ENCODE results near the gene PUSL1. TPM values are rescaled to one million over a fixed set of nuclear protein-coding genes. Genes with fewer than 3 reads are reported as not detected.

Gene PUSL1
- total RNA-seq, 1 experiment from 2014 or later, result 38.0 TPM

- no peak for DNase-seq
- H2AFZ ChIP-seq (ENCODE audit: low read length), result no peak overlapping the region
- no peak overlapping the region for H2BK12ac ChIP-seq (ENCODE audit: insufficient read length, low read depth, low read length)
- H4K20me1 ChIP-seq (ENCODE audit: control insufficient read depth, insufficient read depth, insufficient read length), result no peaks in the 10 kb centered on the region
- H2AK5ac ChIP-seq (ENCODE audit: insufficient read length, low read length), result no peak overlapping the region
- no peaks in the 10 kb centered on the region for H3K79me1 ChIP-seq (ENCODE audit: insufficient read depth, low read depth, low read length, poor library complexity, severe bottlenecking)
- no peak overlapping the region for H3K27ac ChIP-seq (ENCODE audit: insufficient read length, low read depth, low read length)
- no peaks in the 10 kb centered on the region for H3K27me3 Mint-ChIP-seq (ENCODE audit: low read depth)
- no peak overlapping the region for H2BK120ac ChIP-seq (ENCODE audit: low read depth, low read length, poor library complexity, severe bottlenecking)
- H3K27ac Mint-ChIP-seq, result no peak overlapping the region
- no peak overlapping the region for H2BK20ac ChIP-seq (ENCODE audit: low read depth, low read length, poor library complexity, severe bottlenecking)
- no peak overlapping the region for H3K23ac ChIP-seq (ENCODE audit: insufficient read length, low read depth, low read length)
- no peak overlapping the region for H2BK5ac ChIP-seq (ENCODE audit: insufficient read length, low read length)
- no peak overlapping the region for H3K56ac ChIP-seq (ENCODE audit: insufficient read length, low read depth, low read length)
- H4K8ac ChIP-seq (replicated peaks; ENCODE audit: insufficient read length, low read depth, low read length), result no peak overlapping the region
- no peaks in the 10 kb centered on the region for H3K4me1 ChIP-seq (ENCODE audit: insufficient read depth, low read length)
- no peaks in the 10 kb centered on the region for H3K4me1 Mint-ChIP-seq
- H3K79me2 ChIP-seq (ENCODE audit: insufficient read depth, low read length), result no peaks in the 10 kb centered on the region
- no peak overlapping the region for H3K4me2 ChIP-seq (ENCODE audit: insufficient read depth, insufficient read length, low read length)
- no CpG with 5 or more reads among the region's 21 CpGs for WGBS (ENCODE audit: extremely low coverage, insufficient read length, low lambda C conversion rate)
- peaks cover 8 to 25% (median 17%) of the 10 kb centered on the region in 3 experiments; a peak in 6 of 7 replicates for H3K36me3 Mint-ChIP-seq (ENCODE audit: insufficient read depth in 1 of 3, low read depth in 3 of 3)
- peaks cover 0 to 2% of the 10 kb centered on the region in 2 experiments; a peak in 2 of 5 replicates for H3K9me3 Mint-ChIP-seq
- no peak overlapping the region for H3K4ac ChIP-seq (ENCODE audit: low read depth, low read length)
- H3K9ac ChIP-seq (ENCODE audit: extremely low read depth, insufficient read length, low read length), result no peak overlapping the region
- no peak overlapping the region for H3T11ph ChIP-seq (ENCODE audit: low read length)
- no peak overlapping the region for H4K5ac ChIP-seq (ENCODE audit: insufficient read length, low read depth, low read length)
- no peak for TF ChIP-seq CTCF (conservative IDR thresholded peaks at IDR 0.05)
- H3K4me3 Mint-ChIP-seq, result no peak overlapping the region
- no peak overlapping the region for H2BK15ac ChIP-seq (ENCODE audit: low read depth, low read length)
- no peak overlapping the region for H3K18ac ChIP-seq (ENCODE audit: insufficient read length, low read depth, low read length)
- H3K9me3 ChIP-seq (ENCODE audit: control insufficient read depth, low read depth, low read length), result no peaks in the 10 kb centered on the region
- H4K91ac ChIP-seq (ENCODE audit: insufficient read length, low read depth, low read length), result no peak overlapping the region
- no peaks in the 10 kb centered on the region for H3K27me3 ChIP-seq (ENCODE audit: insufficient read depth, low read length)
- no peak overlapping the region for H3K14ac ChIP-seq (ENCODE audit: insufficient read depth, low read length)
- H3K23me2 ChIP-seq (ENCODE audit: insufficient read length, low read depth, low read length, poor library complexity, severe bottlenecking), result no peaks in the 10 kb centered on the region
Measured at GRCh38 chr1:1335792-1336248, 27.4 kb downstream of the PUSL1 start.

Measured in H9 (cell line).